NCI-H82 (cell line): Measurements from ENCODE around the gene ARMC9.
A peak's percentile ranks its signal among the peaks of the same experiment; 100 is the strongest.
"Not testable (repeated sequence)": the region's sequence is repeated elsewhere in the genome, so short reads cannot be mapped to it uniquely, and the experiment has no call there.

Source experiments
- DNase-seq: peaks from one replicate; lab custom pipeline; 2025; lab: John Stamatoyannopoulos, UW

ARMC9 gene

DNA sequence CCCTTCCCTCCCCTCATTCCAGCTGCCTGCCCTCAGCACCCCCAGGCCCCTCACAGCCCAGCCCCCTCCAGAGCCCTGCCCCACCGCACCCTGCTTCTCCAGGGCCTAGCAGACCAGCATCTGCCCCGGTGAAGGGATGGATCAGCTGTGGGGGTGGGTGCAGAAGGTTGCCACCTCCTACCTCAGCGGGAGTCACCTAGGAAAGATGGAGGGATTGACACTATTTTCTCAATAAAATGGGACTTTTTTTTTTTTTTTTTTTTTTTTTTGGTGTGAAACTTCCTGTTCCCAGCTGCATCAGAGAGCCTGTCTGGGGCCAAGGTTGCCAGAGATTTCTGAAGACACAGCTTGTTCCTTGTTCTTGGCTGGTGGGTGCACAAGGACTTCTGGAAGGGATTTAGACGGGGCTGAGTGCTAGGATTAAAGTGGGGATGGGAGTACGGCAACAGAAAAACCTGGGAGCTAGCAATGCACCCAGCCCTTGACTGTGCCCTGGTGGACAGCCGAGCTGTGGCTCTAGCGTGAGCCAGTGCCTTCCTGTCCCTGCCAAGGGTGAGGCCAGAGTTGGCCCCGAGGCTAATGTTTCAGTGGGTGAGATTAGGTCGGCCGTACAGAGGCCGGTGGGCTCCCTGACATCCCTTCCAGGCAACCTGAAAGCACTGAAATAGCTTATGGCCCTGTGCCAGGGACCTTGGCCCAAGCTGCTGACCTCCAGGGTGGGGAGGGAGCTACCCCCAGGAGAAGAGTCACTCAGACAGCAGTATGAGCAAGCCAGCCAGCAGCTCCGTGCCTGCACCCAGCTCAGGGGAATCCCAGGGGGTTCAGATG is 201.6 kb downstream of the ARMC9 start:
- peak; percentile 73 for DNase-seq

- DNase-seq = not testable (repeated sequence)
Measured at GRCh38 chr2:231400681-231401080, 202.2 kb downstream of the ARMC9 start.

- DNase-seq = not testable (repeated sequence)
Measured at GRCh38 chr2:231401101-231401500, 202.7 kb downstream of the ARMC9 start.

- DNase-seq = not testable (repeated sequence)
Measured at GRCh38 chr2:231403421-231404182, 205.2 kb downstream of the ARMC9 start.

GRCh38 chr2:231404183-231404578 is 205.8 kb downstream of the ARMC9 start:
- DNase-seq = not testable (repeated sequence)

DNA sequence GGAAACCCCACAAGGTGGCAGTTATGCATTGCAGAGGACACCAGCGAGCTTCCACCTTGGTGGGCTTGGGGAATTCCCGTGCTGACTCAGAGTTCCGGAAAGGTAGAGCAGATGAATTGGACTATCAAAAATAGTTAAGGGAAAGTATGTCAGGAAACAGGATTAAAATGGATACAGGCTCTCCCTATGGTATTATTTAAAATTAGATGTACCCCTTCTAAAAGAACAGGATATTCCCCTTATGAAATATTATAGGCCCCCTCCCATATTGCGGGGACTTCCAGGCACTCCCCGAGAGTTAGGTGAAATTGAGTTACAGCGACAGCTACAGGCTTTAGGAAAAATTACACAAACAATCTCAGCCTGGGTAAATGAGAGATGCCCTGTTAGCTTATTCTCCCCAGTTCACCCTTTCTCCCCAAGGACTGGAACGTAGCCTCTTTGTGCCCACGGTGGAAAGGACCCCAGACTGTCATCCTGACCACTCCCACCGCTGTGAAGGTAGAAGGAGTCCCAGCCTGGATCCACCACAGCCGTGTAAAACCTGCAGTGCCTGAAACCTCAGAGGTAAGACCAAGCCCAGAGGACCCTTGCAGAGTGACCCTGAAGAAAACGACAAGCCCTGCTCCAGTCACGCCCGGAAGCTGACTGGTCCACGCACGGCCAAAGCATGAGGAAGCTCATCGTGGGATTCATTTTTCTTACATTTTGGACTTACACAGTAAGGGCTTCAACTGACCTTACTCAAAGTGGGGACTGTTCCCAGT is 207.4 kb downstream of the ARMC9 start:
- not testable (repeated sequence) for DNase-seq

DNA sequence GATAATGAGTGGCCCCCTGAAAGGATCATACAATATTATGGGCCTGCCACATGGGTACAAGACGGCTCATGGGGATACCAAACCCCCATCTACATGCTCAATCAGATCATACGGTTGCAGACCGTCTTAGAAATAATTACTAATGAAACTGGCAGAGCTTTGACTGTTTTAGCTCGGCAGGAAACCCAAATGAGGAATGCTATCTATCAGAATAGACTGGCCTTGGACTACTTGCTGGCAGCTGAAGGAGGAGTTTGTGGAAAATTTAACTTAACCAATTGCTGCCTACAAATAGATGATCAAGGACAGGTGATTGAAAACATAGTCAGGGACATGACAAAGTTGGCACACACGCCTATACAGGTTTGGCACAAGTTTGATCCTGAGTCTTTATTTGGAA is 209.3 kb downstream of the ARMC9 start:
- DNase-seq = not testable (repeated sequence)

DNA sequence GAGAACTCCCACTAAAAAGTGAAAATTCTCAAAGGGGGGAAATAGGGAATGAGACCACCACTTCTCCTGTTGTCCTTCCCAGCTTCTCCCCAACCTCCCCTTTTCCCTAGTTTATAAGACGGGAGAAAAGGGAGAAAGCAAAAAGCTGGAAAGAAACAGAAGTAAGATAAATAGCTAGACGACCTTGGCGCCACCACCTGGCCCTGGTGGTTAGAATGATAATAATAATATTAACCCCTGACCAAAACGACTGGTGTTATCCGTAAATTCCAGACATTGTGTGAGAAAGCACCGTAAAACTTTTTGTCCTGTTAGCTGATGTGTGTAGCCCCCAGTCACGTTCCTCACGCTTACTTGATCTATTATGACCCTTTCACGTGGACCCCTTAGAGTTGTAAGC is 209.9 kb downstream of the ARMC9 start:
- not testable (repeated sequence) for DNase-seq

DNA sequence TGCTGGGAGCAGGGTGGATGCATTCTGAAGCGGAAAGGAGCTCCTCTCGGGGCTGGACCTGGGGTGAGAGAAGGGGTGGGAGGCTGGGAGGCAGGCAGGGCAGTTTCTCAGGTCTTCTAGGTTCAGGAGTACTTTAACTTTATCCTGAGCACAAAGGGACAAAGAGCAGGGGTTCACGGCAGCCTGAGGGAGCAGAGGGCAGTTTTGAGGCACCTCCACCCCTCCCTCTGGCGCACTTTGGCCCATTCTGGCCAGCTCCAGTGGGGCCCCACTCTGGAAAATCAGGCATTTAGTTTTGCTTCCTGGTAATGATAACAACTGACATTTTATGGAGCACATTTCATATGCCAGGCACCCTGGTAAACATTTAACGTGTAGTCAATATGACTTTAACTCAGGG is 211.3 kb downstream of the ARMC9 start:
- DNase-seq = no peak

GRCh38 chr2:231410293-231411004 is 212.0 kb downstream of the ARMC9 start:
- DNase-seq = no peak

GRCh38 chr2:231411237-231411636 is 212.8 kb downstream of the ARMC9 start:
- DNase-seq = no peak

DNA sequence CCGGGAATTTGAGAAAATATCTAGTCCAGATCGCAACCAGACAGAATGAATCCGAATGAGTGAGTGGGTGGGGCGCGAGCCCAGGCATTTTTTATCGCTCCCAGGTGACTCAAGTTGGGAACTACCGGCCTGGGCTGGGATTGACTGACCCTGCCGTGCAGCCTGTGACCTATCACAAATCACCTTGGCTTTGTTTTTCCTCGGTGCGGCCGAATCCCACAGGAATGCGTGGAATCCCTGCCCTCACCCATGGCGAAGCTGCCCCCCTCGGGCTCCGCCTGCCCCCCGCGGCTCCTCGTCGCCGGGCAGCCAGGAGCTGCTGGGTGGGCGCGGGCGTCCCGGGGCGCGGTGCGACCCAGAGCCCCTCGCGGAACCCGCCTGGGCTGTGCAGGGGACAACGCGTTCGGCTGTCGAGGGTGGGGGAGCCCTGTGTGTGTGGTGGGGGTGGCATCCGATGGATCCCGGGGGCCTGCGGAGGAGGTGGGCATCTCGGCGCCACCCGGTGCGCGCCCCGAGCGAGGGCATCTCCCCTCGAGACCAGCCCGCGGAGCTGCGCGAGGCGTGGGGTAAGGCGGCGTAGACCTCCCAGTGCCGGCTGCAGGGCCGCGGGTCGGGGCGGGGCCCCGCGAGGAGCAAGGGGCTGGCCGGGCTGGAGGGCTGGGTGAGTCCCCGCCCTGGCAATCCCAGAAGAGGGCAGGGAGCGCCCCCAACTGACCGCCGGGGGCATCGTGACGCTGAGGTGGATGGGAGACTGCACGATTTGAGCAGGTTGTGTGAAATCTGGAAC is 213.6 kb downstream of the ARMC9 start:
- DNase-seq = peak; percentile 93

DNA sequence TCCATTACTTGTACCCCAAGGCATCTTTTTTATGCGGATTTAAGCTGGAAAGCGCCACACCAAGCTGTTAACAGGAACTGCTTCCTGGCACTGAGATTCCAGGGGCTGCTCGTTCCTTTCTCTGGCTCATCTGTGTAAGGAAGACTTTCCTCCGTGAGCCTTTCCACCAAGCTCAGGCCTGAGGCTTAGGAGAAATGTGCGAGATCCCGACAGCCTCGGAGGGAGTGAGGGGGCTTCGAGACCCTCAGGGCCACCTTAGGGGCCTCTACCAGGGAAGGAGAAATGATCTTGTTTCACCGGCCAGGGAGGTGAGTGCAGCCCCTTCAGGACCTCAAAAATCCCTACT is 214.2 kb downstream of the ARMC9 start:
- DNase-seq = no peak

- no peak for DNase-seq
Measured at GRCh38 chr2:231413456-231413855, 215.0 kb downstream of the ARMC9 start.

- DNase-seq = no peak
Measured at GRCh38 chr2:231413921-231414476, 215.6 kb downstream of the ARMC9 start.

DNA sequence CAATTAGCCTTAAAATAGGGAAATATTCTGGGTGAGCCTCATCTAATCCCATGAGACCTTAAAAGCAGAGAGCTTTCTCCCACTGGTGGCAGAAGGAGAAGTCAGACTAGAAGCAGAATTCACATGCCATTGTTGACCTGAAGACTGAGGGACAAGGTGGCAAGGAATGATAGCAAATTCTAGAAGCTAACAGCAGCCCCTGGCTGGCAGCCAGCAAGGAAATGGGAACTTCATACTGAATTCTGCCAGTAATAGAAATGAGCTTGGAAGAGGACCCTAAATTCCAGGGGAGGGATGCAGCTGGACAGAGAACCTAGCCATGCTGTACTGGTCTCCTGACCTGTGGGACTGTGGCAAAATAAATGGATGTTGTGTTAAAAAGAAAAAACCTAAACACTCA is 216.6 kb downstream of the ARMC9 start:
- DNase-seq = no peak

DNA sequence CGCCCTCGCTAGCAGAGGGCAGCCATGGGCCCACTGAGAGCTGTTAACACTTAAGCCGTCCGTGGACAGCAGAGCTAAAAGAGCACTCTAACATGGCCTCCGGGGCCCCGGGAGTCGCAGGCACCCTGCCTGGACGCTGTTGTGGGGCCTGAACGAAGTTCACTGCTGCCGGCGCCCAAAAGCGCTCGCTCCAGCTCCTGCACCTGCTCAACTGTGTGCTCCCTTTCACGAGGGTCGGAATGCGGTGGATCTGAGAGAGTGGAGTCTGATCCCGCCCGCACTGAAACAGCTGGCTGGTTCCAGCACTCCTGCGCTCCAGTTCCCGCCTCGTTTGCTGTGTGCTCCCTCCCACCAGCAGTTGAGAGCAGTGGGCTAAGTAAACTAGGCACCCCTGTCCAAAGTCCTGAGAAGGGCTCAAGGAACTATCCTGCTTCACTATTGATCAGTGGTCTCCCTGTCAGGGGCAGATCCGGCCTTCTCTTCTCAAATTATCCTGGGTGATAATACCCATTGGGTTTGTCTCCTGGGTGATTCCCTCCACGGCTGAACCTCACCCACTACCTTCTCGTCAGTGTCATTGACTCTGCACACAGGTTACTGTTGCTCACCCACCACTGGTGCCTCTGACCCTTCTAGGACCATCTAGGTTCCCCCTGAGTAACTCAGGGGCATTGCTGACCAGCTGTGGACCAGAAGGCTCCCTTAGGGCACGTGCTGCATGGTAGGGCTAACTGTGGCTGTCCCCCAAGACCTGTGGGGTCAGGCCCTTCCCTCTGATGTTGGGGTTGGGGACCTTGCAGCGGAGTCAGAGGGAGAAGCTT is 220.6 kb downstream of the ARMC9 start:
- DNase-seq = no peak

GRCh38 chr2:231421051-231421580 is 222.7 kb downstream of the ARMC9 start:
- DNase-seq = no peak

DNA sequence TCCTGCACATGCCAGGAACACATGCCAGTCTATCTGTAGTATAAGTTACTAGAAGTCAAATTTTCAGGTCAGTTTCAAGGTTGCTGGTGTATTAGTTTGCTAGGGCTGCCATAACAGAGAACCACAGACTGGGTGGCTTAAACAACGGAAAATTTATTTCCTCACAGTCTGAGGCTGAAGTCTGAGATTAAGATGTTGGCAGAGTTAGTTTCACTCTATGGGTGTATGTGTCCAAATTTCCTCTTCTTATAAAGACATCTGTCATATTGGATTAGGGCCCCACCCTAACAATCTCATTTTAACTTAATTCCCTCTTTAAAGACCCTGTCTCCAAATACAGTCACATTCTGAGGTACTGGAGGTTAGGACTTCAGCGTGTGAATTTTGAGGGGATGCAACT is 223.6 kb downstream of the ARMC9 start:
- peak; percentile 81 for DNase-seq

DNA sequence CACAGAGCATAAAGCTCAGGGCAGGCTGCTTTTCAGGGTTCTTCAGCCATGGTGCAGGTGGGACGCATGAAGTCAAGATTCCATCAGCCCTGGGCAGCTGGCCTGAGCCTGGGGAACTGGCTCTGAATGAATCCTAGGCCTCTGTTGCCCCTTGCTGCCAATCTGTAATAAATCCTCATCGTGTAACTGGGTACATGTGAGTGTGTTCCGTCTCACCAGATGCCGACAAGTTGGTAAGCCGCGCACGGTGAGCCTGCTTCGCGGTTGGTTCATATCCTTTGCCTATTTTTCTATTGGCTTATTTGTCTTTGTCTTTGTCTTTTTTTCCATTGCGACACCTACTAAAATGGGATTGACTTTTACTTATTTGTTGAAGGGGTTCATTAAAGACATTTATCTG is 224.7 kb downstream of the ARMC9 start:
- peak; percentile 30 for DNase-seq
